HL-60 (cell line): ENCODE data around the gene IL1A.

Source experiments
- DNase-seq, 2 experiments: peaks; one replicate each; pipeline ENCODE4 v3.0.0-alpha.2; 2010 to 2020; ENCODE audit warnings: low read depth in 1 of 2, low spot score in 1 of 2
- H3K27ac ChIP-seq: fragments of 250-450 bp; sonication (Bioruptor Pico); replicated peaks from 2 replicates; pipeline ENCODE4 v1.5.1; 2020; ENCODE audit warnings: mild to moderate bottlenecking, moderate library complexity
- H3K27me3 ChIP-seq: fragments of 250-450 bp; sonication (Bioruptor Pico); 2 replicates; pipeline ENCODE4 v1.5.1; 2021; ENCODE audit warnings: mild to moderate bottlenecking, moderate library complexity; ENCODE audit not compliant: insufficient read depth, poor library complexity, severe bottlenecking
- H3K4me3 ChIP-seq: replicated peaks from 2 replicates; pipeline ENCODE4 v1.5.1; 2011; ENCODE audit warnings: mild to moderate bottlenecking, control low read depth, low read length; ENCODE audit not compliant: insufficient read depth
- CTCF ChIP-seq: IDR thresholded peaks from one replicate; pipeline ENCODE4 v1.5.1; 2011; ENCODE audit warnings: low read length, control low read depth, inconsistent platforms; ENCODE audit not compliant: insufficient read depth
- GABPA ChIP-seq: IDR thresholded peaks from 2 replicates; pipeline ENCODE4 v1.6.1; 2012; ENCODE audit warnings: low read depth
- POLR2AphosphoS5 ChIP-seq: IDR thresholded peaks from 2 replicates; pipeline ENCODE4 v1.6.1; 2012; ENCODE audit warnings: low read depth
- REST ChIP-seq: IDR thresholded peaks from 2 replicates; pipeline ENCODE4 v1.6.1; 2012; ENCODE audit warnings: low read depth; ENCODE audit not compliant: insufficient replicate concordance
- SPI1 ChIP-seq: IDR thresholded peaks from 2 replicates; pipeline ENCODE4 v1.6.1; 2012; ENCODE audit warnings: low read depth, mild to moderate bottlenecking, borderline replicate concordance

Gene IL1A

GRCh38 chr2:112829961-112830681 lies 45.8 kb upstream of the IL1A start:
- no peak for TF ChIP-seq GABPA
- no peak for TF ChIP-seq SPI1
- TF ChIP-seq POLR2AphosphoS5, result no peak
- no peak for TF ChIP-seq CTCF
- TF ChIP-seq REST, result no peak
- Histone ChIP-seq H3K4me3 (no peak overlapping the region), H3K27ac (no peak overlapping the region), H3K27me3 (no peaks in the 10 kb centered on the region)
- DNase-seq, result no peak

GRCh38 chr2:112829101-112829960 lies 45.0 kb upstream of the IL1A start:
- no peaks in the 10 kb centered on the region for H3K27me3 ChIP-seq
- DNase-seq, result no peak
- no peak overlapping the region for H3K4me3 ChIP-seq
- no peak overlapping the region for H3K27ac ChIP-seq
- TF ChIP-seq REST, result no peak

- no peak for DNase-seq
- Histone ChIP-seq H3K27ac (no peak overlapping the region), H3K27me3 (no peaks in the 10 kb centered on the region), H3K4me3 (no peak overlapping the region)
- TF ChIP-seq REST, result no peak
- no peak for TF ChIP-seq GABPA
- TF ChIP-seq CTCF, result no peak
- TF ChIP-seq POLR2AphosphoS5, result no peak
- TF ChIP-seq SPI1, result no peak
Observed at GRCh38 chr2:112828251-112828691, 44.0 kb upstream of the IL1A start.
